ENCODE measurements around the gene SNED1.

SNED1 gene

GRCh38 chr2:240994171-240994896 is 4.1 kb upstream of the SNED1 start:
- TF ChIP-seq FOXP2 (optimal IDR thresholded peaks at IDR 0.05; ENCODE audit: borderline replicate concordance, extremely low read depth, extremely low read length, insufficient read depth), result no peak
- TF ChIP-seq SIN3A (IDR thresholded peaks at IDR 0.05; ENCODE audit: borderline replicate concordance, insufficient read depth, low read length), result no peak
- no peak for TF ChIP-seq REST (IDR thresholded peaks at IDR 0.05; ENCODE audit: insufficient read depth in 1 of 2, low read depth in 2 of 2, low read length in 2 of 2)
- no peak for TF ChIP-seq POLR2AphosphoS5 (IDR thresholded peaks at IDR 0.05; ENCODE audit: low read depth, low read length)
- TF ChIP-seq TAF1 (IDR thresholded peaks at IDR 0.05; ENCODE audit: borderline replicate concordance, insufficient read depth, low read length), result no peak

DNA sequence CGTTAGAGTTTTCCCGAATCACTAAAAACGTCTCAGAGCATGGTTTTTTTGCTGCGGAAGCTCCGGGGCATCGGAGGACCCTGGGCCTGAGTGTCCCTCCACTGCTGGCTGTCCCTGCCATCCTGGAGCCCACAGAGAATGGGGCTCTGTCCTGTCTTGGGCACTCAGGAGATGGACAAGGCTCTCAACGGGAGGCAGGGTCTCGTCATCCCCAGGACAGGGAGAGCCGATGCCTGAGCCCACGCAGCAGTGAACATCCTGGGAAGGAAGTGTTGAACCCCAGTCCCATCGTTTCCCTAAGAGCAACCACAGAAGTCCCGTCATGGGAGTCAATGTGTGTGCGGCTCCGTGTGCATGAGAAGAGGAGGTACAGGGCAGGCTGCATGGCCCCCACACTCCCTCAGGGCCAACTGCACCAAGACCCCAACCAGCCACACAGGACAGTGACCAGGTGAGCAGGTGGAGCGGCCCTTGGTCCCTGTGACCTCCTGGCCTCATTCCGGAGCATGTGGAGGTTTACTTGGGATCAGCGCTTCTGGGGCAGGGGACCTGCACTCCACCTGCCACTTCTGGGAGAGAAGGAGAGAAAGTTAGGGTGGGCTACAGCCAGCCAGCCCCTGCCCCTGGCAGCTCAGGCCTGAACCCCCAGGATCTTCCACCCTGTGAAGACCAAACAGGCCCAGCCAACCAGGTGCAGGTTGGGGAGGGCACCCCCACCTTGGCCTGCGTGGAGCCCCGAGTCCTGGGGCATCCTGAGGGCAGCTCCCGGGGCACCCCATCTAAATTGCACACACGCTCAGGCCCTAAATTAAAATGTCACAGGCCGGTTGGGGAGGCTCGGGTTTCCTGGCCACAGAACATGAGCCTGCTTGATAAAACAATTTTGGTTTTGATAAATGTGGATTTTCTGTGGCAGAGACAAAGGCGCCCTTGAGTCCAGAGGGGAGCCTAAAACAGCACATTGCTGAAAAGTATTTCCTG is 3.1 kb upstream of the SNED1 start:
- no peak for TF ChIP-seq REST (IDR thresholded peaks at IDR 0.05; ENCODE audit: insufficient read depth in 1 of 2, low read depth in 2 of 2, low read length in 2 of 2)

- TF ChIP-seq REST (IDR thresholded peaks at IDR 0.05; ENCODE audit: insufficient read depth in 1 of 2, low read depth in 2 of 2, low read length in 2 of 2) (no peak), POLR2AphosphoS5 (IDR thresholded peaks at IDR 0.05; ENCODE audit: low read depth, low read length) (no peak), SIN3A (IDR thresholded peaks at IDR 0.05; ENCODE audit: borderline replicate concordance, insufficient read depth, low read length) (no peak), FOXP2 (optimal IDR thresholded peaks at IDR 0.05; ENCODE audit: borderline replicate concordance, extremely low read depth, extremely low read length, insufficient read depth) (no peak), TAF1 (IDR thresholded peaks at IDR 0.05; ENCODE audit: borderline replicate concordance, insufficient read depth, low read length) (no peak)
Measured at GRCh38 chr2:240996161-240996833, 2.1 kb upstream of the SNED1 start.

- TF ChIP-seq SIN3A (IDR thresholded peaks at IDR 0.05; ENCODE audit: borderline replicate concordance, insufficient read depth, low read length) (no peak), POLR2AphosphoS5 (IDR thresholded peaks at IDR 0.05; ENCODE audit: low read depth, low read length) (no peak), REST (IDR thresholded peaks at IDR 0.05; ENCODE audit: insufficient read depth in 1 of 2, low read depth in 2 of 2, low read length in 2 of 2) (no peak), FOXP2 (optimal IDR thresholded peaks at IDR 0.05; ENCODE audit: borderline replicate concordance, extremely low read depth, extremely low read length, insufficient read depth) (no peak), TAF1 (IDR thresholded peaks at IDR 0.05; ENCODE audit: borderline replicate concordance, insufficient read depth, low read length) (no peak)
Measured at GRCh38 chr2:240996834-240997140, 1.6 kb upstream of the SNED1 start.
